Kasumi-1 (cell line): ENCODE measurements around the gene LIPM.
"Not testable (repeated sequence)": the region's sequence is repeated elsewhere in the genome, so short reads cannot be mapped to it uniquely, and the experiment has no call there.

Experiments
- DNase-seq, 2 experiments: peaks; one replicate each; lab custom pipeline; 2025; lab: John Stamatoyannopoulos, UW

The LIPM gene

DNA sequence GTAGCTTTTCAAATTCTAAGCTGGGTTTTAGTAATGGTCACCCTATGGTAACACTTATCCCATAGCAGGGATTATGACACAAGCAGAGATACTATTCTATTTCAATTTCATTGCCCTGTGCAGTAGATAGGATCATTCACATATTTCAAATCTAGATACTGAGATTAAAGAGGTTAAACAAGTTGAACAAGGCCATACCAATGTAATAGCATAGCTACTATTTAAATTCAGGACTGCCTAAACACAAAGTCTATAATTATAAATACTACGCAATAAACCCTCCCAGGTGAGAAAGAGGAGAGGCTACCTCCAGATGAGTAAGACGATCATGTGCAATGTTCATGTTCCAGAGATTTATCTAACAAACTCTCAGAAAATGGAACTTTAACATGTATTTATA lies 1.1 kb downstream of the LIPM start:
- DNase-seq = no peak

DNA sequence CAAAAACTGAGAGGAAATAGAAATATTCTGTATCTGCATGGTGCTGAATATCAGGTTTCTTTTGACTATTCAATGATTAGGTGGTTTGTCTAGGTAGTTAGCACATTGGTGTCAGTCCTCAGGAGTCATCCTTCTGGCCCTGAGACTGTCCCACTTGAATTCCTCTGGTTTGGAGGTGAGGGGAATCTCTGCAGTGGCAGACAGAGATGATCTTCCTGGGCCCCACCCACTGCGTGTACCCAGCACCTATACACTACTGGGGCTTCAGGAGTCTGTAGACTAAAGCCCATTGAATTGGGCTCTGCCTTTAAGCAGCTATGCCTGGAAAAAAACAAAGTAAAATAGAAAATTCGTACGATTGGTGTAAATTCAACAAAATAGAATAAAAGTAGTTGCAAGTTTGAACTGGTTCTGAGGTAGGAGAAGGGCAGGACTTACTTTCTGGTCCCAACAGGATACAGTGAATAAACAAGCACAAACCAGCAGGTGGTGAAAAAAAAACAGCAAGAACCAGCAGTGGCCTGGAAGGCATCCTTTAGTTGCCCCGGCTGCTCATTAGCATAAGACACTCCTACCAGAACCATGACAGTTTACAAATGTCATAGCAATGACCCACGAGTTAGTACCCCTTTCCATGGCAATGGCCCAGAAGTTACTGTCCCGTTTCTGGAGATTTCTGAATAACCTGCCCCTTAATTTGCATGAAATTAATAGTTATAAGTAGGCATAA lies 1.7 kb downstream of the LIPM start:
- DNase-seq = no peak

GRCh38 chr10:88805361-88805760 lies 2.8 kb downstream of the LIPM start:
- no peak for DNase-seq

- DNase-seq = no peak
These were observed 3.4 kb downstream of the LIPM start for GRCh38 chr10:88805924-88806323.

- DNase-seq = no peak
These were observed 7.1 kb downstream of the LIPM start for GRCh38 chr10:88809621-88810020.

- DNase-seq = peak; percentile 81 to 89
These were observed 7.8 kb downstream of the LIPM start for GRCh38 chr10:88810196-88810961.

GRCh38 chr10:88813200-88813599 lies 10.7 kb downstream of the LIPM start:
- DNase-seq = no peak

DNA sequence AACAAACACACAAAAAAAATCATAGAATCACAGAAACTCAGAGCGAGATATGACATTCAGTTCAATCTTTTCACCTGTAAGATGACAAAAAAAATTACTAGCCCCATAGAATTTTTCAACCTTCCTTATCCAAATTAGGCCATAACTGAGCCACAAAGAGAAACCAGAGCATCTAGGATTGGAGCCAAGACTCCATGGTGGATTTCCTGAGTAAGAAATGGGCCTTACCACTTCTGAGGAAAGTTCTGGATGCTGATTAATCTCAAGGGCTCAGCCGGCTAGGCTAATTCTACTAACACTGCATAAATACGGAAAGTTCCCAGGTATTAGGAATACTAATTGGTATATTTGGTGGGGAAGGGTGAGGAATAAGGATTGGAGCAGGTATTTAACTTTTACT lies 16.8 kb downstream of the LIPM start:
- DNase-seq = no peak

DNA sequence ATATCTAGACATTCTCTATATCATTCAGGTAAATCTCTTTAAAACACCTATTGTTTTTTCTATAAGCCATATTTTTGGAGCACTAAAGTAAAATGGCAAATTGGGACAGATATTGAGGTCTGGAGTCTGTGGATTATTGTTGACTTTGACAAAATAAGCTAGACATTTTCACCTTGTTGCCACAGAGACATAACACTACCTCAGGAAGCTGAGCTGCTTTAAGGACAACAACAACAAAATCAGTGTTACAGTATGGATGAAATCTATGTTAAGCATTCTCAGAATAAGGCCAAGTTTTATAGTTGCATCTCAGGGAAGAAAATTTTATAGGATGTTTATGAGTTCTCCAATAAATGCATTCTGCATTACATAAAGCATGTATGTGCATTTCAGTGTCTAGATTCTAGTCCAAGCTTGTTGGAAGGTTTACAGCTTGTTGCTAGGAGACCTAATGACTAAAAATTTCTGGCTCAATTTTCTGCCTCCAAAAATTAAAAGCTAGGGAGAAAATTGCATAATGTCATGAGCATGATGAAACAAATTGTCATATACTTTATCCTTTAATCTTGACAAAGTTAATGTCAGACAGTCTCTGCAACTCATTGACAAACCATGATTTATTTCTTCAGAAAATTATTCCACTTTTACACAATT lies 18.3 kb downstream of the LIPM start:
- no peak for DNase-seq

- DNase-seq = no peak
These were observed 23.9 kb downstream of the LIPM start for GRCh38 chr10:88826388-88826787.

- DNase-seq = no peak
These were observed 25.1 kb downstream of the LIPM start for GRCh38 chr10:88827671-88828070.

DNA sequence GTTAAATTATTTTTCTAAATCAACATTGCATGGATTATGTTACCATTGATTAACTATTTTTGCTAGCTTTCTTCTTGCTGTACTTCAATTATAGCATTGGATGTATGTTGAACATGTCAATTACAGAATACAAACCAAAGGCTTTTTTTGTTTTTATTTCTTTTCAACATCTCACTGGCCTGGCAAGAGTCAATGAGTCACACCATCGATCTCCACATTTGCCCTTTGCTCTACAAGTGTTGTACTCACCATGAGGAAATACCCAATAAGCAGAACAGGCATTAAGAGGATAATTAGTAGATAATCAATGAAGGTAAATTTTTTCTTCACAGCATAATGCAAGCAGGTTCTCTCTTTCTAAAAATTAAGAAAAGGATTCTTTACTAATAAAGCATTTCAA lies 25.8 kb downstream of the LIPM start:
- no peak for DNase-seq

DNA sequence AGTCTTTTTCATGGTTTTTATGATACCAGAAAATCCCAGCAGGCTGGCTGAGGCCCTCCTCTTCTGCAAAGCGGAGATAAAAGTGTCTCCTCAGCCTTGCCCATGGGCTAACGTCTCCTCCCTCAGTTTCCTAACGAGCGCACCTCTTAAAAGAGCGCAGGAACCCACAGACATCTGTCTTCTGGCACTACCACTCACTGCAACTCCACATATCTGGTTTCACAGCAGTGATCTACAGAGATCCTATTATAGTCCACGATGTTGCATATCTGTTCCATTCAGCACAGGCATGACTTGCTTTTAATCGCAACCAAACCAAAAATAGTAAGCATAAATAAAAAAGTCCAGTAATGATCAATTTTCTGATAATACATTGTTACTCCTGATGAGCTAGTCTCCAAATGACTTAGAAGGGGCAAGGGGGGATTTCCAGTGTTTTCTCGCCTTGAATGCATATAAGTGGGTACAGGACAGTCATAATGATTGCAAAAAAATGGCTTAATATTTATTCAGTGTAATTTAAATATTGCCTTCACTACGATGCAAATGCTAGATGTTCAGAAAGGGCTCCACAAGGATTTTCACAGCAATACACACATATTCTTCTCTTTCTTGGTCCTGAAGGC lies 28.2 kb downstream of the LIPM start:
- peak in 1 of 2 experiments; percentile 26 for DNase-seq

DNA sequence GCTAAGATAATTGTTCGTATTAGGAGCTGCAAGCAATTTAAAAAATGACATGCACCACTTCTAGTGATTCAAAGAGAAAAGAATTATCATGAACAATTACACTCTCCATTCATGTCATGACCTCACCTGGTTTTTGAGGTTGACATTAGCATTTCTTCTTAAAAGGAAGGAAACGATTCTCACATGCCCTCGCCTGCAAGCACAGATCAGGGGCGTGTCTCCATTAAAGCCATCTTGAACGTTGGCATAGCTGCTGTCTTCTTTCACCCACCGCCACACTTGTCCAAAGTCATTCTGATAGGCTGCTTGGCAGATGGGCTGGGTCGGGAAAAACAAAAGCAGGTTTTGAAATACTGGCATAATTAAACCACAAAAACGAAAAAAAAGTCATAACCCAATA lies 29.2 kb downstream of the LIPM start:
- DNase-seq = no peak

DNA sequence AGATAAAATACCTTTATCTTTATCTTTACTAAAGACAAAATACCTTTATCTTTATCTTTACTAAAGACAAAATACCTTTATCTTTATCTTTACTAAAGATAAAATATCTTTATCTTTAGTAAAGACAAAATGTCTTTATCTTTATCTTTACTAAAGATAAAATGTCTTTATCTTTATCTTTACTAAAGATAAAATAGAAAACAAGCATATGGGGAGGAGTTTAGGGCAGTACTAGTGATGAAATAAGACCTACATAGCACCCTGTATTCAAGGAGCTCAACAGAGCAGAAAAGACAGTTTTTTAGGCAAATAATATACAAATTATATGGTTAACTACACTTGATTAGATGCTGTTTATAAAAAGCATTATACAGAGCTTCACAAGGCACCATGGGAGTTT lies 29.8 kb downstream of the LIPM start:
- no peak for DNase-seq

DNA sequence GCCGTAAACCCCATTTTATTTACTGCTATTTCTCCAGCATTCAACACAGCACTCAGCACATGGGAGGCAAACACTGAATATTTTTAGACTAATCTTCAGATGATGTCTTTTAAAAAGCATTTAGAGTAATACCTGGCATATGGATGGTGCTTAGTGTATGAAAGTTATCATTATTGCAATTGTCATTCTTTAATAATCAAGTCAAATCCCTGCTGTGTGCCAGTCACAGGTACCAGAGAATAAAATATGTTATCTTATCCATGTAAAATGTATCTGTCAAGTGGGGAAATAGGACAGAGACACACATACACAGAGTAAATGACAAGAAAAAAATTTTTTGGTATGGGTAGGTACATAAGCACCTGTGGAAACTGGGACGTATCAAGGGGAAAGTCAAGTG lies 30.6 kb downstream of the LIPM start:
- no peak for DNase-seq

DNA sequence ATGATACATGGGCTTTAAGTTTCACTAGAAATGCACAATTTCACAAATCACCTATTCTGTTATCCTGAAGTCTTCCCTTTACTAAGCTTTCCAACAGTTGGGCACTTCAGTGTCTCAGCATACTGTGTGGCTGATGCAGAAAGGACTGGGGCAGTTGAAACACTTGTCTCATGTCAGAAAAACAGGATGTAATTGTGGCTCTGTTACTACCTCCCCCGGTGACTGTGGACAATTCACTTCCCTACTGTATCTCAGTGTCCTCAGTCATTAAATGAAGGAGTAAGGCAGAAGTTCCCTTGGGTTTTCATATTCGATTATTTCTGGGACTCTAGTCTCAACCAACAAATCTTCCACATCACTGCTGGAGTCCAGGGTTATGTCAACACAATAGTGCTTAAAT lies 31.2 kb downstream of the LIPM start:
- DNase-seq = peak; percentile 94 to 96

DNA sequence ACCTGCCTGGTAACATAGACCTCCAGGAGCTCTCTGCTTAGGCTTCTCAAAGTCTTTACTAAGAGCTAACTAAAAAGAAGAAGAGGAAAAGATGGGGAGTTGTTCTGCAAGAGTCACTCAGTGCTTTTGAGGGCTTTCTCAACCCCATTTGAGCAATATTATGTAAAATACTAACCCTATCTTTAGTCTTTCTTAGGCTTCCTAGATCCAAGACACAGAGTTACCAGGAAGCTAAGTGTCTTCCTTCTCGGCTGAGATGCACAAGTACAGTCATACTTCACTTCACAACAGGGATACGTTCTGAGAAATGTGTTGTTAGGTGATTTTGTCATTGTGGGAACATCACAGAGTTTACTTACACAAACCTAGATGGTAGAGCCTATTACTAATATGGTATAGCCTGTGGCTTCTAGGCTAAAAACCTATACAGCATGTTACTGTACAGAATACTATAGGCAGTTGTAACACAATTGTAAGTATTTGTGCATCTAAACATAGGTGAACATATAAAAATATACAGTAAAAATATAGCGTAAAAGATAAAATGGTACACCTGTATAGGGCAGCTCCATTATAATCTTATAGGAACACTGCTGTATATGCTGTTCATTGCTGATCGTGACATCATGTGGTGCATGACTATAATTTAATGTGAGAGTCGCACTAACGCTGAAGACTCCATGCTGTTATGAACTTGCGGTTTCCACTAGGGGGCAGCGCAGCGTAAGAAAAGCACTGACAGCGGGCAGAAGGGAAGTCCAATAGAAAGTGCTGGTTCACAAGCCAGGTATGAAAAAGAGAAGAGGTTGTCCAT lies 32.8 kb downstream of the LIPM start:
- DNase-seq = peak; percentile 97 to 98

GRCh38 chr10:88835910-88836221 lies 33.3 kb downstream of the LIPM start:
- no peak for DNase-seq

GRCh38 chr10:88837632-88838031 lies 35.1 kb downstream of the LIPM start:
- not testable (repeated sequence) for DNase-seq

DNA sequence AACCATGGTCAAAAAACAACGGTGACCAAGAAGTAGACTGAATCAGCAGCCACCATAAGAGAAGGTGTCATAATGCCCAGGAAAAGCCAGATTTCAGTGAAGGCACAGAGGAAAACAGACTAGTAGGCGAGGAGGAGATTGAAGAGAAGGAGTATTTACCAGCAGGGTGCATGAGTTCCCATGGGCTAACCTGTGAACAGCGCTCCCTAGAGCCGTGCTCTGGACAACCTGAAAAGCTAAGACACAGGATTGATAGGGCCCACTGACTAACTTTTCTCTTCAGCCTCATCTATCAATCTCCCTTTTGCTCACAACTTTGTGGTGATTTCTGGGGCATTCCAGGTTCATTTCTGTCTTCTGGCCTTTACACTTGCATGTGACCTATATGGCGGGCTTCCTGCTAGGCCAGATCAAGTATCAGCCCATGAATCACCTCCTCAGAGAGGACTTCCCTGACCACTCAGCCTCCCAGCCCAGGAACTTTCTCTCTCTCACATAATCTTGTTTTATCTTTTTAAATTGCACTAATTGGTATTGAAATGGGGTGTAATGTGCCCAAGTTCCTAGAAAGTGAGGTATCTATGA lies 36.3 kb downstream of the LIPM start:
- DNase-seq = no peak

DNA sequence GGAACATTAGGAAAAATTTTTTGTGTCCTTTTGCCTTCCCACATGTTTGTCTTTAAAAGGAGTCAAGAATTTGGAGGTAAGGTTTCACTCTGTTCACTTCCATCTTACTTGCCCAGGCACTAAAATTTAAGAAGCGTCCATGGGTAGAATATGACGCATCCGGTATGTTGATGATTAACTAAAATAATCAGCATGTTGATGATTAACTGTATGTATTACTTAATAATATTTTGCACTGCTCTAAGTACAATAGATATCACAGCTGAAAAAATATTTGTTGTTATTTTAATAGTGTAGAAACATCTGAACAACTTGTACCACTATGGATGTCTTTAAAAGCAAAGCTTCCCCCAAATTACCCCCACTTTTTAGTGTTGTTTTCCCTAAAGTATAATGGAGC lies 37.6 kb downstream of the LIPM start:
- no peak for DNase-seq
